Measurements from ENCODE around the gene IL17RB.

IL17RB gene

DNA sequence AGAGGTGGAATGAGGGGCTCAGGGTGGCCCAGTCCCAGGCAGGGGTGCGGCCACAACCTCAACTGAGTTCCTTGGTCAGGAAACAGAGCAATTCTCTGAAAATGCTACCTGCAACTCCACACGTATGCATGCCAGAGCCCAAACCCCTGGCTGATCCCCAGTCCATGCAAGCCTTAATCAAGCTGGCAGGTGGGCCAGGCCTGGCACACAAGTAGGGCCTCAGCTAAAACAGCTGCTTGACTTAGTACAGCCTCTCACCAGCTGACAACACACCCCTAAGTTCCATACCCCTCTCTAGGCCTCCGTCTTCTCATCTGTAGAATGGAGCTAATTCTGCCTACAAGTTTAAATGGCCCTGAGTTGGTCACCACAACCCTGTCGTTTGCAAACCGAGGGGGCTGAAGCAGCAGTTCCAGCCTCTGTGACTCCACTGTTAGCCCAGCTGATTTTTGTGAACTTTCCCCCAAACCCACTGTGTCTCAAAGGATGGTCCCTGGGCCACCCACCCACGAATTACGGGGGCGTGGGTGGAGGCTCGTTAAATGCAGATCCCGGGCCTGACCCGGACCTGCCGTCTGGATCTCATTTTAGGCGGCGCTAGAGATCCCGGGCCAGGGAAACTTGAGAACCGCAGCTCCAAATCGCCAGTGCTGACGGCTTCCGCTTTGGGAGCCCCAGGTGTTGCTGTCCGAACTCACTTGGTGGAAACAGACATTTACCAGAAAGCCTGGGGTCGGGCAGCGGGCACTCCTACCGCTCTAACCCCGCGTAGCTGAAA, 1.1 kb upstream of the IL17RB start:
- no peak for DNase-seq (ENCODE audit: low read depth, low spot score)
- H3K4me3 ChIP-seq (ENCODE audit: low read length), result no peak overlapping the region

DNA sequence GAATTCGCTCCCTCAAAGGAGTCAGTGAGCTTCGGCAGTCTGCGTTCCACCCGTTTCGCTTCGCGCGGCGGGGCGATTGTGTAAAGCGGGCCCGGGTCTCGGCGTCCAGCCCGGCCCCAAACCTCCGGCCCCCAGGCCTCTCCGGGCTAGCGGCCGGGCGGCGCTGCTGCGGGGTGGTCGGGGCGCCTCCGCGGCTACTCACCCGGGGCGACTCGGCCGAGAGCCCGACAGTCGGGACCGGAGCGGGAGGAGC, 561 bp upstream of the IL17RB start:
- no peak overlapping the region for H3K4me3 ChIP-seq (ENCODE audit: low read length)
- no peak for DNase-seq (ENCODE audit: low read depth, low spot score)

GRCh38 chr3:53846851-53847155, 435 bp downstream of the IL17RB start:
- H3K4me3 ChIP-seq (ENCODE audit: low read length), result no peak overlapping the region
- DNase-seq (ENCODE audit: low read depth, low spot score), result no peak

DNA sequence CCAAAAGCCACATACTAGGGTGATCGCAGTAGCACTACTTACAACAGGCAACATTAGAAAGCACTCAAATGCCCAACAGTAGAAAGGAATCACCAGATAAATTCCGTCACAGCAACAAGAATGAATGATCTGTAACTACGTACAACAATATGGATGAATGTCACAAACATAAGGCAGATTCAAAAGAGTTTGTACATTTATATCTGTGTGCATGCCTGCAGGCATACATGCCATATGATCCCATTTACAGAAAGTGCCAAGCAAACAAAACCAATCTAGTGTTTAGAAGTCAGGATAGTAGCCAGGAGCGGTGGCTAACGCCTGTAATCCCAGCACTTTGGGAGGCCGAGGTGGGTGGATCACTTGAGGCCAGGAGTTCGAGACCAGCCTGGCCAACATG, 3.5 kb downstream of the IL17RB start:
- H3K4me3 ChIP-seq (ENCODE audit: low read length), result no peak overlapping the region
- no peak for DNase-seq (ENCODE audit: low read depth, low spot score)

DNA sequence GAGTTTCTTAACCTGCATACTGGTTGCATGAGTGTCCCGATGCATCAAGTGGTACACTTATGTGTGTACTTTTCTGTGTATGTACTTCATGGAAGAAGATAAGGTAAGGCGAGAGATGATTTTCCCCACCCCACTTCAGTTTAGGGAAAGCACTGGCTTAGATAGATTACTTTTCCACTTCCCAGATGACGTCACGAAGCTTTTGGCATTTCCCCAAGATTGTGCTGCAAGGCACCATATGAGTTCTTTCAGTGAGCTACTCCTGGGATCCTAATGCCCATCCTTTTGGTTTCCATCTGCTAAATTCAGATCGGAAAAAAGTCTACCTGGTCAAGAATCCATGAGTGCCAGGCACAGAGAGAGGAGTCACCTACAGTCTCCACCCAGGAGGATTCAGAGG, 4.5 kb downstream of the IL17RB start:
- no peak for DNase-seq (ENCODE audit: low read depth, low spot score)
- H3K4me3 ChIP-seq (ENCODE audit: low read length), result no peak overlapping the region

- no peak for DNase-seq (ENCODE audit: low read depth, low spot score)
Measured at GRCh38 chr3:53856964-53857363, 10.6 kb downstream of the IL17RB start.

GRCh38 chr3:53858096-53858741, 11.9 kb downstream of the IL17RB start:
- H3K4me3 ChIP-seq (ENCODE audit: low read length), result no peak overlapping the region
- DNase-seq (ENCODE audit: low read depth, low spot score), result no peak

More at GRCh38 chr3:53856964-53857363, 10.6 kb downstream of the IL17RB start:
- no peak overlapping the region for H3K4me3 ChIP-seq (ENCODE audit: low read length)

- DNase-seq (ENCODE audit: low read depth, low spot score), result no peak
- H3K4me3 ChIP-seq (ENCODE audit: low read length), result no peak overlapping the region
Measured at GRCh38 chr3:53859178-53859577, 12.8 kb downstream of the IL17RB start.

DNA sequence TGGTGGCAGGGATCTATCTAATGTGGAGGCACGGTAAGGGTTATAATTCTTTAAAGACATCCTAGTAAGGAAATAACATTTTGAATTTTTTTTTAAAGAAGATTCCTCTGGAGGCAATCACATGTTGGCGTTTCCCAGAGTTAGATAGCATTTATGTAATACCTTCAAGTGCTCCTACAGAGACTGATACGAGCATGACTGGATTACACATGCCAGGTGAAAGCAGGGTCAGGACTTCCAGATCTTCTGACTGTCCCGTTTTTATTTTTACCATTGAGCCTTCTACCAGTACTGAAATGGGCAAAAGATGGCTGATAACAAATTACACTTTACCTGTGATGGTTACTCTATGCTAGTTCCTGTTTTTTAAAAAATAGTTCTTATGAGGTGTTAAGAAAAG, 13.8 kb downstream of the IL17RB start:
- DNase-seq (ENCODE audit: low read depth, low spot score), result no peak
- H3K4me3 ChIP-seq (ENCODE audit: low read length), result no peak overlapping the region

- no peak for DNase-seq (ENCODE audit: low read depth, low spot score)
- H3K4me3 ChIP-seq (ENCODE audit: low read length), result no peak overlapping the region
Measured at GRCh38 chr3:53862241-53862640, 15.9 kb downstream of the IL17RB start.

GRCh38 chr3:53863145-53863544, 16.8 kb downstream of the IL17RB start:
- no peak for DNase-seq (ENCODE audit: low read depth, low spot score)
- H3K4me3 ChIP-seq (ENCODE audit: low read length), result no peak overlapping the region

DNA sequence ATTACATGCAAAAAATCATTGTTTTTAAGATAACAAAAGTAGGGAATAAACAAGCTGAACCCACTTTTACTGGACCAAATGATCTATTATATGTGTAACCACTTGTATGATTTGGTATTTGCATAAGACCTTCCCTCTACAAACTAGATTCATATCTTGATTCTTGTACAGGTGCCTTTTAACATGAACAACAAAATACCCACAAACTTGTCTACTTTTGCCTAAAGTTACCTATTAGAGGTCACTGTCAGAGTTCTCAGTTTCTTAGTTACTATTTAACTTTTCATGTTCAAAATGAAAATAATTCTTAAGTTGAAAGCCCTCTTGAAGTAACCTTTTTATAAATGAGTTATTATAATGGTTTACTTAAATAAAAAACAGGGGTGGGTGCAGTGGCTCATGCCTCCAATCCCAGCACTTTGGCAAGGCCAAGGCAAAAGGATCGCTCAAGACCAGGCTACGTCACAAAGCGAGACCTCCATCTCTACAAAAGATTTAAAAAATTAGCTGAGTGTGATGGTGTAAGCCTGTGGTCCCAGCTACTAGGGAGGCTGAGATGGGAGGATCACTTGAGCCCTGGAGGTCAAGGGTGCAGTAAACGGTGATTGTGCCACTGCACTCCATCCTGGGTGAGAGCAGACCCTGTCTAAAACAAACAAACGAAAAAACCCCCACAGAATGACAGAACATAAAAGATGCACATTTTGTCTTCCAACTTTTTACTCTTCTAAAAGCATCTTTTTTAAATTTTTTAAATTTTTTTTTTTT, 19.5 kb downstream of the IL17RB start:
- no peak overlapping the region for H3K4me3 ChIP-seq (ENCODE audit: low read length)
- DNase-seq (ENCODE audit: low read depth, low spot score), result no peak

- DNase-seq (ENCODE audit: low read depth, low spot score), result no peak
- peak overlapping the region; percentile 81 for H3K4me3 ChIP-seq (ENCODE audit: low read length)
Measured at GRCh38 chr3:53880396-53881345, 34.3 kb downstream of the IL17RB start.

- DNase-seq (ENCODE audit: low read depth, low spot score), result peak; percentile 73
- peak within 1 kb of the TSS; percentile 81 for H3K4me3 ChIP-seq (ENCODE audit: low read length)
Measured at GRCh38 chr3:53881691-53882593, 35.6 kb downstream of the IL17RB start, which contains the start of gene ACTR8. Gene ACTR8 (minus strand): TSS chr3:53882152. CDS start chr3:53882101, 51 bp downstream.

DNA sequence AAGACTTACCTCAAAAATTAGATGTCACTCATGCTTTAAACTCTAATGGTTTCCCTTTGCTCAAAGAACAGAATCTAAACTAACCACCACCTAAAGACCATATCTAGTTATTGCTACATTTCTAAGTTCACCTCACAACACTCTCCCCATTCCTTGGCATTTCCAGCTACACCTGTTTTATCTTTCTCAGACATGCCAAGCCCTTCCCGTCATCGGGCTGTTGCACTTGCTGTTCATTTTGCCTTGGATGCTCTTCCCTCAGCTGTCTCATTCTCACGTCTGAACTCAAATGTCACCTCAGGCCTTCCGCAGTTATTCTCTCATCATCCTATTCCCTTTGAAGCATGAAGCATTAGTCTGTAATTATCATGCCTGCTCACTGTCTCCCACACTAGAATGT, 36.6 kb downstream of the IL17RB start:
- H3K4me3 ChIP-seq (ENCODE audit: low read length), result no peak overlapping the region
- DNase-seq (ENCODE audit: low read depth, low spot score), result no peak

DNA sequence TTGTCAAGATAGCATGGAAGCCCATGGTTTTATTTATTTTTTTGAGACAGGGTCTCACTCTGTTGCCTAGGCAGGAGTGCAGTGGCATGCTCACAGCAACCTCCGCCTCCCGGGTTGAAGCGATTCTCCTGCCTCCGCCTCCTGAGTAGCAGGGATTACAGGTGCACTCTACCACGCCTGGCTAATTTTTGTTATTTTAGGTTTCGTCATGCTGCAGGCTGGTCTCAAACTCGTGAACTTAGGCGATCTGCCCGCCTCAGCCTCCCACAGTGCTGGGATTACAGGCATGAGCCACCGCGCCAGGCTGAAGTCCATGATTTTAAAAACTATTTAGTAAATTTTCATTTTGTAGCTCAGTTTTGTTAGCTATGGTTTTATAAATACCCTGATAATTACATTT, 38.3 kb downstream of the IL17RB start:
- no peak for DNase-seq (ENCODE audit: low read depth, low spot score)
- H3K4me3 ChIP-seq (ENCODE audit: low read length), result no peak overlapping the region

GRCh38 chr3:53885239-53885638, 38.9 kb downstream of the IL17RB start:
- no peak overlapping the region for H3K4me3 ChIP-seq (ENCODE audit: low read length)
- no peak for DNase-seq (ENCODE audit: low read depth, low spot score)

- H3K4me3 ChIP-seq (ENCODE audit: low read length), result no peak overlapping the region
- DNase-seq (ENCODE audit: low read depth, low spot score), result peak; percentile 72
Measured at GRCh38 chr3:53887446-53887845, 41.1 kb downstream of the IL17RB start.

Measured in Jurkat, Clone E6-1 (cell line).